Mucosa of descending colon (tissue), 3 donors: ENCODE measurements around the gene ANK3. TPM values are rescaled to one million over a fixed set of nuclear protein-coding genes. Genes with fewer than 3 reads are reported as not detected.
A peak's percentile ranks its signal among the peaks of the same experiment; 100 is the strongest.

ENCODE experiments used
- ATAC-seq: fragments of 200-7000 bp; cut with Tn5 transposase; one replicate; pipeline ENCODE4 v1.9.1; 2020; ENCODE audit warnings: mild to moderate bottlenecking, moderate library complexity
- DNase-seq, 3 donors: peaks; one replicate each; pipeline ENCODE4 v3.0.0-alpha.2; 2020
- H3K36me3 ChIP-seq: fragments of 200-600 bp; one replicate; pipeline ENCODE4 v1.8.0; 2021; ENCODE audit warnings: low read depth, mild to moderate bottlenecking
- H3K4me1 ChIP-seq: fragments of 200-600 bp; one replicate; pipeline ENCODE4 v1.8.0; 2021; ENCODE audit warnings: low read depth, mild to moderate bottlenecking
- H3K4me3 ChIP-seq: fragments of 200-600 bp; one replicate; pipeline ENCODE4 v1.8.0; 2021; ENCODE audit warnings: mild to moderate bottlenecking
- H3K9me3 ChIP-seq: fragments of 200-600 bp; one replicate; pipeline ENCODE4 v1.8.0; 2021; ENCODE audit warnings: mild to moderate bottlenecking
- intact Hi-C, 2 donors: fragments of 100-400 bp; cut with DNase I in 1 of 2; cut with micrococcal nuclease in 1 of 2; formaldehyde crosslinking; loops; one replicate each; pipeline versions ENCODE4 v1.11.0 to v1.11.1; 2022; cut with DNase I, micrococcal nuclease
- total RNA-seq, 3 donors: library from RNA; stranded (reverse); fragmentation: NEBNext Ultra II Directional in 2 of 3; extraction: Animal tissue kit (Norgen Biotek cat#: 25700) in 2 of 3; gene quantifications; one replicate each; pipeline versions ENCODE4 v1.2.1 to v1.2.4, GENCODE V29; 2021 to 2023
- TF ChIP-seq, protein P1 (sequence below): fragments of 200-600 bp; IDR thresholded peaks from one replicate; pipeline ENCODE4 v1.8.0; 2022; ENCODE audit warnings: antibody characterized with exemption, mild to moderate bottlenecking
- donor health status: DM: no; HTN: no; CAD: no; lungs with moderate emphysema.
- donor health status: DM: no; HTN: no; CAD: no.
- donor health status: DM: no; HTN: yes; CAD: no.

The ANK3 gene
- total RNA-seq, 3 donors from 2014 or later, result 67.7 to 145 (median 74.0) TPM

DNA sequence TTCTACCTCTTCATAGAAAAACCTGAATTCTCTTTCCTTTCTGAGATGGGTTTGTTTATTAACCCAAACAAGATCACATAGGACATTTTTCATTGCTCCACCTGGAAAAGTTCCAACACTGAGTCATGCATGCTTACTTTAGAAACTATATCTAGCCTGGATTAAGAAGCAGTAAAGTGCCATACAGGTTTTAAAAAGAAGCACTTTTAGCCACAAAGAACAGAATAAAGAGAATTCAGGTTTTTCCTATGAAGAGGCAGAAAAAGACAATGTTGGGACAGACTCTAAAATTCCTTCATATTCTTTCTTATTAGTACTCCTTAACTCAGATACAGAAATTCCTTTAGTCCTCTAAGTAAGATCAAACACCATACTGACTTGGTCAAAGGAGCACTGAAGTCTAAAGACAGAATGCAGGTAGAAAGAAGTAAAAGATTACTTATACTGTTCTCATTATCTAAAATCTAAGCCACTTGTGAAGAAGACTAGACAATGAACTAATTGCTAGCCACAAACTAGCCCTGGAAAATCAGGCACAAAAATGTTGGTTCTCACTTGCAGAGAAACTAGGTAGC, 241.3 kb downstream of the ANK3 start:
- Histone ChIP-seq H3K4me1 (peaks cover 16% of the 10 kb centered on the region), H3K36me3 (no peaks in the 10 kb centered on the region), H3K9me3 (no peaks in the 10 kb centered on the region), H3K4me3 (no peak overlapping the region)
- intact Hi-C loops, result no loop called here
- ATAC-seq (peak; percentile 84), DNase-seq (peak in 1 of 3 donors; percentile 82)
- TF ChIP-seq, protein P1, sequence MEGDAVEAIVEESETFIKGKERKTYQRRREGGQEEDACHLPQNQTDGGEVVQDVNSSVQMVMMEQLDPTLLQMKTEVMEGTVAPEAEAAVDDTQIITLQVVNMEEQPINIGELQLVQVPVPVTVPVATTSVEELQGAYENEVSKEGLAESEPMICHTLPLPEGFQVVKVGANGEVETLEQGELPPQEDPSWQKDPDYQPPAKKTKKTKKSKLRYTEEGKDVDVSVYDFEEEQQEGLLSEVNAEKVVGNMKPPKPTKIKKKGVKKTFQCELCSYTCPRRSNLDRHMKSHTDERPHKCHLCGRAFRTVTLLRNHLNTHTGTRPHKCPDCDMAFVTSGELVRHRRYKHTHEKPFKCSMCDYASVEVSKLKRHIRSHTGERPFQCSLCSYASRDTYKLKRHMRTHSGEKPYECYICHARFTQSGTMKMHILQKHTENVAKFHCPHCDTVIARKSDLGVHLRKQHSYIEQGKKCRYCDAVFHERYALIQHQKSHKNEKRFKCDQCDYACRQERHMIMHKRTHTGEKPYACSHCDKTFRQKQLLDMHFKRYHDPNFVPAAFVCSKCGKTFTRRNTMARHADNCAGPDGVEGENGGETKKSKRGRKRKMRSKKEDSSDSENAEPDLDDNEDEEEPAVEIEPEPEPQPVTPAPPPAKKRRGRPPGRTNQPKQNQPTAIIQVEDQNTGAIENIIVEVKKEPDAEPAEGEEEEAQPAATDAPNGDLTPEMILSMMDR, result no peak

DNA sequence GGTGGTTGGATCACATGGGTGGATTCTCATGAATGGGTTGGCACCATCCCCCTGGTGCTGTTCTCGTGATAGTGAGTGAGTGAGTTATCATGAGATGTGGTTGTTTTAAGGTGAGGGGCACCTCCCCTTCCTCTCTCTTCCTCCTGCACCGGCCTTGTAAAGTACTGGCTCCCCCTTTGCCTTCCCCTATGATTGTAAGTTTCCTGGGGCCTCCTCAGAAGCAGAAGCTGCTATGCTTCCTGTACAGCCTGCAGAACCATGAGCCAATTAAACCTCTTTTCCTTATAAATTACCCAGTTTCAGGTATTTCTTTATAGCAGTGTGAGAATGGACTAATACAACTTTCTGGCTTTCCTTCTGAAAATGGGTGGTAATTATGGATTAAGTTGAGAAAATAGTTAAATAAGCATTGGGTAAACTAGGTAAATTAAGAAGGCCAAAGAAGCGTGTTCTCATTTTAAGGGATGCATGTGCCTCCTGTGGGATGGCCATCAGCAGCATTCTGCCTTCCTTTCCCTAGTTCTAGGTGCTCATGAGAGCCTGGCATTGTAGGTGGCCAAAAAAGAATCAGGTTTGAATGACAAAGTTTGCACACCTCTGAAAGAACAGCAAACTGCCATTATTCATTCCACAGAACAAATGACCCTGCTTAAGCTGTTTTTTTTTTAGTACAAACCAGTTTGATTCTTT, 242.0 kb downstream of the ANK3 start:
- Histone ChIP-seq H3K4me1 (peaks cover 16% of the 10 kb centered on the region), H3K36me3 (no peaks in the 10 kb centered on the region), H3K9me3 (no peaks in the 10 kb centered on the region), H3K4me3 (no peak overlapping the region)
- TF ChIP-seq, protein P1, result no peak
- DNase-seq (no peak), ATAC-seq (peak; percentile 2)
- intact Hi-C loops, result no loop called here

DNA sequence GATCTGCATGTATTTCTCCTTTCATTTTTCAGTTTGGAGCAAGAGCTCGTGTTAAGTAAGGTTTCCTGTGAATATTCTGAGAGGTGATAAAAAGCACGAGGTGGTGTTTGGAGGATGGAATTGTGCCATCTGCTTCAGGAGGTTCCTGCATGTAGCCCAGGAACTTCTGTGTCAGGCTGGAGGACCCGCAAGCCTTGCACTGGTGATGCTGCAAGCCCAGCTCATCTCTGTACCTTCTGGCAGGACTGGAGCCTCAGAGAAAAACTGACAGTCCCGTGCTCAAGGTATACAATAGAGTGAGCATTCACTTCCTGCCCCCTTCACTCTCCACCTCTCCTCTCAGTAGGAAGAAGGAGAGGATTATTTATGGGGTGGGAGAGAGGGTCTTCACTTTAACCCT, 242.7 kb downstream of the ANK3 start:
- Histone ChIP-seq H3K4me1 (peaks cover 23% of the 10 kb centered on the region), H3K36me3 (no peaks in the 10 kb centered on the region), H3K4me3 (no peak overlapping the region), H3K9me3 (no peaks in the 10 kb centered on the region)
- no peak for DNase-seq
- TF ChIP-seq, protein P1, result no peak
- ATAC-seq, result no peak
- intact Hi-C loops, result no loop called here

DNA sequence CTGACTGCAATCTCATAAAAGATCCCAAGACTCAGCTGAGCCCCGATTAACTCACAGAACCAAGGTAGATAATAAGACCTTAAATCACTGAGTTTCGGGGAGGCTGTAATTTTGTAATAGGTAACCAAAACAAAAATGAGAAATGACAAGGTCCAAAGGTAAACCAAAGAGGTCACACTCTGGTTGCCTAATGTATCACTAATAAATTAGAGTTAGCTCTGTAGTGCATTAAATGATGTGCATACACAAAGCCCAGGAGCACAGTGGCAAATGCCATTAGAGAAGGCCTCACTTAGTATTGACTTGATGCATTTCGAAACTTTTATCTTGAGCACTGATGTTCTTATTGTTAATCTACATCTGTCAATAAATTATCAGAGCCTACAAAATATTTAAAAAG, 245.6 kb downstream of the ANK3 start:
- peaks cover 29% of the 10 kb centered on the region for H3K4me1 ChIP-seq
- TF ChIP-seq, protein P1, result no peak
- H3K9me3 ChIP-seq, result no peaks in the 10 kb centered on the region
- no peaks in the 10 kb centered on the region for H3K36me3 ChIP-seq
- no peak for DNase-seq
- intact Hi-C loops, result no loop called here
- no peak for ATAC-seq
- no peak overlapping the region for H3K4me3 ChIP-seq

DNA sequence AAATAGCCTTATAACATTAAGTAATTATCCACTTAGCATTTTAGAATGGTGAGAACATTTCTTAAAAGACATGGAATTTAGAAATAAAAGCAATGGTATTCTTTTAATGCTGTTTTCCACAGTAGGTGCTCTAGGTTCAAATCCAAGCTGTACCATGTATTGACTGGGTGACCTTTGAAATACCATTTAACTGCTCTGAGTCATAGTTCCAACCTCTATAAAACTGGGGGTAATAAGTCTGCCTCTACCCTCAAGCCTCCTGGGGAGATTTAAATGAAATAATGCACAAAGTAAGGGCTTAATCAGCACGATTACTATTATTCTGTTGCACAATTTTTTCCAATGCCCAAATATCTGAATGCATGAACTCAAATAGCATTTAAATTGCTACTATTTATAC, 246.9 kb downstream of the ANK3 start:
- peak; percentile 69 for ATAC-seq
- no peaks in the 10 kb centered on the region for H3K36me3 ChIP-seq
- no peaks in the 10 kb centered on the region for H3K9me3 ChIP-seq
- TF ChIP-seq, protein P1, result no peak
- no peak overlapping the region for H3K4me3 ChIP-seq
- intact Hi-C loops, result no loop called here
- H3K4me1 ChIP-seq, result peaks cover 22% of the 10 kb centered on the region
- no peak for DNase-seq
